ENCODE measurements around the gene CTH. TPM values are rescaled to one million over a fixed set of nuclear protein-coding genes. Genes with fewer than 3 reads are reported as not detected.

CTH gene
- total and polyA plus RNA-seq, 4 donors = 8.9 to 49.4 (median 44.8) TPM

DNA sequence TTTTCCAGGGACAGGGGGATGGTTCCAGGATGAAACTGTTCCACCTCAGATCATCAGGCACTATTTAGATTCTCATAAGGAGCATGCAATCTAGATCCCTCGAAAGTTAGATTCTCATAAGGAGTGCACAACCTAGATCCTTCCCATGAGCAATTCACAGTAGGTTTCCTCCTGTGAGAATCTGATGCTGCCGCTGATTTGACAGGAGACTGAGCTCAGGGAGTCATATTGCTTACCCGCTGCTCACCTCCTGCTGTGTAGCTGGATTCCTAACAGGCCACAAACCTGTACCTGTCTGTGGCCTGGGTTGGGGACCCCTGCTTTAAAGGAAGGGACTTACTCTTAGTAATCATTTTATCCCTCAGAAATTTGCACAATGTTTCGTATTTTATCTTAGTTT, 9.3 kb downstream of the CTH start:
- H3K27ac ChIP-seq (ENCODE audit: low read depth in 1 of 2, low read length in 2 of 2) = no peak overlapping the region
- DNase-seq (ENCODE audit: low spot score) = no peak
- no peak overlapping the region for H3K4me3 ChIP-seq (ENCODE audit: low read depth in 1 of 3, low read length in 3 of 3)
- H3K36me3 ChIP-seq (ENCODE audit: control insufficient read depth in 4 of 4, insufficient read depth in 3 of 4, low read depth in 1 of 4, low read length in 3 of 4) = peaks cover 0 to 62% (median 29%) of the 10 kb centered on the region in 4 donors
- TF ChIP-seq MAX (IDR thresholded peaks at IDR 0.05) (no peak), HNF4G (IDR thresholded peaks at IDR 0.05) (no peak), GABPA (IDR thresholded peaks at IDR 0.05 in 1 of 2, conservative IDR thresholded peaks at IDR 0.05 in 1 of 2) (no peak), EGR1 (IDR thresholded peaks at IDR 0.05; ENCODE audit: low read depth in 2 of 2) (no peak), TAF1 (conservative IDR thresholded peaks at IDR 0.05) (no peak), RAD21 (IDR thresholded peaks at IDR 0.05) (no peak), FOXA1 (IDR thresholded peaks at IDR 0.05) (no peak), JUND (IDR thresholded peaks at IDR 0.05) (no peak), RXRA (IDR thresholded peaks at IDR 0.05) (no peak), ZBTB33 (IDR thresholded peaks at IDR 0.05) (no peak), ATF3 (IDR thresholded peaks at IDR 0.05) (no peak), HNF4A (conservative IDR thresholded peaks at IDR 0.05) (no peak), YY1 (IDR thresholded peaks at IDR 0.05) (no peak), FOXA2 (IDR thresholded peaks at IDR 0.05) (no peak)
- TF ChIP-seq, protein P1, sequence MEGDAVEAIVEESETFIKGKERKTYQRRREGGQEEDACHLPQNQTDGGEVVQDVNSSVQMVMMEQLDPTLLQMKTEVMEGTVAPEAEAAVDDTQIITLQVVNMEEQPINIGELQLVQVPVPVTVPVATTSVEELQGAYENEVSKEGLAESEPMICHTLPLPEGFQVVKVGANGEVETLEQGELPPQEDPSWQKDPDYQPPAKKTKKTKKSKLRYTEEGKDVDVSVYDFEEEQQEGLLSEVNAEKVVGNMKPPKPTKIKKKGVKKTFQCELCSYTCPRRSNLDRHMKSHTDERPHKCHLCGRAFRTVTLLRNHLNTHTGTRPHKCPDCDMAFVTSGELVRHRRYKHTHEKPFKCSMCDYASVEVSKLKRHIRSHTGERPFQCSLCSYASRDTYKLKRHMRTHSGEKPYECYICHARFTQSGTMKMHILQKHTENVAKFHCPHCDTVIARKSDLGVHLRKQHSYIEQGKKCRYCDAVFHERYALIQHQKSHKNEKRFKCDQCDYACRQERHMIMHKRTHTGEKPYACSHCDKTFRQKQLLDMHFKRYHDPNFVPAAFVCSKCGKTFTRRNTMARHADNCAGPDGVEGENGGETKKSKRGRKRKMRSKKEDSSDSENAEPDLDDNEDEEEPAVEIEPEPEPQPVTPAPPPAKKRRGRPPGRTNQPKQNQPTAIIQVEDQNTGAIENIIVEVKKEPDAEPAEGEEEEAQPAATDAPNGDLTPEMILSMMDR (IDR thresholded peaks at IDR 0.05; ENCODE audit: low read depth, low read length, missing input control) = no peak
- peaks cover 0 to 2% (median under 1%) of the 10 kb centered on the region in 4 donors for H3K4me1 ChIP-seq (ENCODE audit: control insufficient read depth in 4 of 4, insufficient read depth in 4 of 4, low read length in 3 of 4)
- H3K27me3 ChIP-seq (ENCODE audit: control insufficient read depth in 4 of 4, insufficient read depth in 4 of 4, low read length in 3 of 4) = no peaks in the 10 kb centered on the region
- H3K9ac ChIP-seq (ENCODE audit: low read depth in 1 of 2, low read length in 2 of 2) = no peak overlapping the region
- WGBS = 94% methylated on average over 4 of the region's 4 CpGs
- no peaks in the 10 kb centered on the region for H3K9me3 ChIP-seq (ENCODE audit: control insufficient read depth in 4 of 4, low read length in 3 of 4)

- Histone ChIP-seq H3K27ac (ENCODE audit: low read depth in 1 of 2, low read length in 2 of 2) (no peak overlapping the region), H3K27me3 (ENCODE audit: control insufficient read depth in 4 of 4, insufficient read depth in 4 of 4, low read length in 3 of 4) (no peaks in the 10 kb centered on the region), H3K36me3 (ENCODE audit: control insufficient read depth in 4 of 4, insufficient read depth in 3 of 4, low read depth in 1 of 4, low read length in 3 of 4) (peaks cover 3 to 55% (median 30%) of the 10 kb centered on the region in 4 donors), H3K9ac (ENCODE audit: low read depth in 1 of 2, low read length in 2 of 2) (no peak overlapping the region), H3K4me1 (ENCODE audit: control insufficient read depth in 4 of 4, insufficient read depth in 4 of 4, low read length in 3 of 4) (peaks cover 0 to 5% (median 4%) of the 10 kb centered on the region in 4 donors), H3K9me3 (ENCODE audit: control insufficient read depth in 4 of 4, low read length in 3 of 4) (no peaks in the 10 kb centered on the region), H3K4me3 (ENCODE audit: low read depth in 1 of 3, low read length in 3 of 3) (no peak overlapping the region)
- WGBS = 89% methylated on average over 7 of the region's 7 CpGs
- no peak for DNase-seq (ENCODE audit: low spot score)
- no peak for TF ChIP-seq SP1 (IDR thresholded peaks at IDR 0.05)
- TF ChIP-seq MAX (IDR thresholded peaks at IDR 0.05) = no peak
- TF ChIP-seq ATF3 (IDR thresholded peaks at IDR 0.05) = no peak
- TF ChIP-seq JUND (IDR thresholded peaks at IDR 0.05) = no peak
- no peak for TF ChIP-seq RXRA (IDR thresholded peaks at IDR 0.05)
- no peak for TF ChIP-seq HNF4G (IDR thresholded peaks at IDR 0.05)
- TF ChIP-seq GABPA (IDR thresholded peaks at IDR 0.05 in 1 of 2, conservative IDR thresholded peaks at IDR 0.05 in 1 of 2) = no peak
- no peak for TF ChIP-seq FOXA2 (IDR thresholded peaks at IDR 0.05)
- TF ChIP-seq HNF4A (conservative IDR thresholded peaks at IDR 0.05) = no peak
- TF ChIP-seq TAF1 (conservative IDR thresholded peaks at IDR 0.05) = no peak
- TF ChIP-seq FOXA1 (IDR thresholded peaks at IDR 0.05) = no peak
- no peak for TF ChIP-seq ZBTB33 (IDR thresholded peaks at IDR 0.05)
- TF ChIP-seq NR2F2 (IDR thresholded peaks at IDR 0.05) = no peak
- TF ChIP-seq EGR1 (IDR thresholded peaks at IDR 0.05; ENCODE audit: low read depth in 2 of 2) = no peak
- no peak for TF ChIP-seq YY1 (IDR thresholded peaks at IDR 0.05)
- TF ChIP-seq RAD21 (IDR thresholded peaks at IDR 0.05) = no peak
- TF ChIP-seq, protein P1 (IDR thresholded peaks at IDR 0.05; ENCODE audit: low read depth, low read length, missing input control) = no peak
These were observed 15.4 kb downstream of the CTH start for GRCh38 chr1:70426154-70427131.

Measured in liver (tissue), 9 donors.